Tibial nerve (tissue), 4 donors: ENCODE results near the gene GAK. TPM values are rescaled to one million over a fixed set of nuclear protein-coding genes. Genes with fewer than 3 reads are reported as not detected.

ENCODE experiments used
- DNase-seq, 2 donors: peaks; one replicate each; pipeline ENCODE4 v3.0.0-alpha.2; 2019; ENCODE audit warnings: low spot score in 2 of 2
- H3K27ac ChIP-seq, 4 donors: fragments of 200-600 bp; sonication (generic) in 3 of 4; one replicate each; pipeline ENCODE4 v1.5.1; 2017 to 2019; ENCODE audit warnings: mild to moderate bottlenecking in 1 of 4
- H3K27me3 ChIP-seq, 2 donors: fragments of 200-600 bp; sonication (generic) in 1 of 2; one replicate each; pipeline versions ENCODE4 v1.5.1 to v1.6.0; 2017 to 2019
- H3K36me3 ChIP-seq, 3 donors: fragments of 200-600 bp; sonication (generic); one replicate each; pipeline ENCODE4 v1.5.1; 2018 to 2019
- H3K4me1 ChIP-seq, 4 donors: fragments of 200-600 bp; sonication (generic) in 3 of 4; one replicate each; pipeline ENCODE4 v1.5.1; 2017 to 2019
- H3K4me3 ChIP-seq, 4 donors: fragments of 200-600 bp; sonication (generic) in 3 of 4; one replicate each; pipeline ENCODE4 v1.5.1; 2017 to 2019; ENCODE audit warnings: mild to moderate bottlenecking in 1 of 4, moderate library complexity in 1 of 4
- H3K9me3 ChIP-seq, 4 donors: fragments of 200-600 bp; sonication (generic) in 3 of 4; one replicate each; pipeline ENCODE4 v1.5.1; 2017 to 2019
- CTCF ChIP-seq, 5 experiments: fragments of 200-600 bp in 3 of 5; fragments of 450-650 bp in 2 of 5; sonication (generic) in 3 of 5; IDR thresholded peaks; one replicate each; pipeline ENCODE4 v1.5.1; 2016 to 2019; ENCODE audit warnings: antibody characterized with exemption in 5 of 5, mild to moderate bottlenecking in 3 of 5, moderate library complexity in 2 of 5
- EP300 ChIP-seq, 2 donors: sonication (generic); formaldehyde crosslinking; IDR thresholded peaks; one replicate each; pipeline ENCODE4 v1.6.1; 2017; ENCODE audit warnings: antibody characterized with exemption in 2 of 2, mild to moderate bottlenecking in 1 of 2
- POLR2A ChIP-seq, 2 donors: fragments of 450-650 bp; IDR thresholded peaks; one replicate each; pipeline ENCODE4 v1.6.1; 2017; ENCODE audit warnings: antibody characterized with exemption in 2 of 2, mild to moderate bottlenecking in 2 of 2, moderate library complexity in 2 of 2
- WGBS, 2 donors: methylation state at CpG; one replicate each; pipeline ENCODE4 v1.1.5; 2018; 5-methylcytosine and 5-hydroxymethylcytosine counted together
- total RNA-seq, 4 donors: library from RNA; depleted of rRNA; stranded (reverse); fragments of >200 nt; gene quantifications; one replicate each; pipeline ENCODE4 v1.1.0, GENCODE V29; 2016

The GAK gene
- total RNA-seq, 4 donors from 2014 or later = 92.3 to 177 (median 127) TPM

- Histone ChIP-seq H3K4me1 (no peaks in the 10 kb centered on the region), H3K9me3 (no peaks in the 10 kb centered on the region), H3K27ac (no peak overlapping the region), H3K27me3 (no peaks in the 10 kb centered on the region), H3K4me3 (no peak overlapping the region), H3K36me3 (peaks cover 0 to 100% (median 26%) of the 10 kb centered on the region in 3 donors)
- no peak for DNase-seq
- WGBS, 2 donors = 65 to 69% methylated on average over 7 to 9 of the region's 9 CpGs
- no peak for TF ChIP-seq EP300 (IDR thresholded peaks at IDR 0.05)
- no peak for TF ChIP-seq CTCF (IDR thresholded peaks at IDR 0.05)
- TF ChIP-seq POLR2A (IDR thresholded peaks at IDR 0.05) = no peak
These were observed 45.9 kb downstream of the GAK start for GRCh38 chr4:886244-886643.

GRCh38 chr4:885353-885752, 46.8 kb downstream of the GAK start:
- DNase-seq = no peak
- WGBS, 2 donors = 85 to 89% methylated on average over 10 of the region's 10 CpGs
- Histone ChIP-seq H3K36me3 (peaks cover 0 to 100% (median 28%) of the 10 kb centered on the region in 3 donors), H3K4me3 (no peak overlapping the region), H3K27ac (no peak overlapping the region), H3K4me1 (no peaks in the 10 kb centered on the region), H3K27me3 (no peaks in the 10 kb centered on the region), H3K9me3 (no peaks in the 10 kb centered on the region)
- TF ChIP-seq EP300 (IDR thresholded peaks at IDR 0.05) = no peak
- no peak for TF ChIP-seq POLR2A (IDR thresholded peaks at IDR 0.05)
- no peak for TF ChIP-seq CTCF (IDR thresholded peaks at IDR 0.05)

GRCh38 chr4:884896-885295, 47.2 kb downstream of the GAK start:
- no peak for TF ChIP-seq CTCF (IDR thresholded peaks at IDR 0.05)
- TF ChIP-seq EP300 (IDR thresholded peaks at IDR 0.05) = no peak
- TF ChIP-seq POLR2A (IDR thresholded peaks at IDR 0.05) = no peak
- Histone ChIP-seq H3K36me3 (peaks cover 0 to 100% (median 28%) of the 10 kb centered on the region in 3 donors), H3K4me3 (no peak overlapping the region), H3K27ac (no peak overlapping the region), H3K4me1 (no peaks in the 10 kb centered on the region), H3K9me3 (no peaks in the 10 kb centered on the region), H3K27me3 (no peaks in the 10 kb centered on the region)
- WGBS, 2 donors = 92 to 95% methylated on average over 24 of the region's 24 CpGs
- no peak for DNase-seq

- Histone ChIP-seq H3K4me1 (no peaks in the 10 kb centered on the region), H3K27me3 (no peaks in the 10 kb centered on the region), H3K27ac (no peak overlapping the region), H3K9me3 (no peaks in the 10 kb centered on the region), H3K36me3 (peaks cover 0 to 100% (median 28%) of the 10 kb centered on the region in 3 donors), H3K4me3 (no peak overlapping the region)
- TF ChIP-seq POLR2A (IDR thresholded peaks at IDR 0.05) = no peak
- no peak for TF ChIP-seq EP300 (IDR thresholded peaks at IDR 0.05)
- TF ChIP-seq CTCF (IDR thresholded peaks at IDR 0.05) = no peak
- DNase-seq = no peak
- 85 to 87% methylated on average over 7 to 15 of the region's 15 CpGs for WGBS, 2 donors
These were observed 47.9 kb downstream of the GAK start for GRCh38 chr4:884259-884658.

GRCh38 chr4:883377-884095, 48.6 kb downstream of the GAK start:
- no peak for DNase-seq
- Histone ChIP-seq H3K27ac (no peak overlapping the region), H3K4me3 (no peak overlapping the region), H3K36me3 (peaks cover 0 to 100% (median 32%) of the 10 kb centered on the region in 3 donors), H3K4me1 (no peaks in the 10 kb centered on the region), H3K27me3 (no peaks in the 10 kb centered on the region), H3K9me3 (no peaks in the 10 kb centered on the region)
- TF ChIP-seq EP300 (IDR thresholded peaks at IDR 0.05) (no peak), CTCF (IDR thresholded peaks at IDR 0.05) (no peak), POLR2A (IDR thresholded peaks at IDR 0.05) (no peak)
- WGBS, 2 donors = 90 to 94% methylated on average over 20 to 23 of the region's 26 CpGs
